ENCODE results near the gene NUP214. TPM values are rescaled to one million over a fixed set of nuclear protein-coding genes. Genes with fewer than 3 reads are reported as not detected.
"Not testable (repeated sequence)": the region's sequence is repeated elsewhere in the genome, so short reads cannot be mapped to it uniquely, and the experiment has no call there.

NUP214 gene
- total RNA-seq, 1 donor from 2014 or later = 16.4 TPM

DNA sequence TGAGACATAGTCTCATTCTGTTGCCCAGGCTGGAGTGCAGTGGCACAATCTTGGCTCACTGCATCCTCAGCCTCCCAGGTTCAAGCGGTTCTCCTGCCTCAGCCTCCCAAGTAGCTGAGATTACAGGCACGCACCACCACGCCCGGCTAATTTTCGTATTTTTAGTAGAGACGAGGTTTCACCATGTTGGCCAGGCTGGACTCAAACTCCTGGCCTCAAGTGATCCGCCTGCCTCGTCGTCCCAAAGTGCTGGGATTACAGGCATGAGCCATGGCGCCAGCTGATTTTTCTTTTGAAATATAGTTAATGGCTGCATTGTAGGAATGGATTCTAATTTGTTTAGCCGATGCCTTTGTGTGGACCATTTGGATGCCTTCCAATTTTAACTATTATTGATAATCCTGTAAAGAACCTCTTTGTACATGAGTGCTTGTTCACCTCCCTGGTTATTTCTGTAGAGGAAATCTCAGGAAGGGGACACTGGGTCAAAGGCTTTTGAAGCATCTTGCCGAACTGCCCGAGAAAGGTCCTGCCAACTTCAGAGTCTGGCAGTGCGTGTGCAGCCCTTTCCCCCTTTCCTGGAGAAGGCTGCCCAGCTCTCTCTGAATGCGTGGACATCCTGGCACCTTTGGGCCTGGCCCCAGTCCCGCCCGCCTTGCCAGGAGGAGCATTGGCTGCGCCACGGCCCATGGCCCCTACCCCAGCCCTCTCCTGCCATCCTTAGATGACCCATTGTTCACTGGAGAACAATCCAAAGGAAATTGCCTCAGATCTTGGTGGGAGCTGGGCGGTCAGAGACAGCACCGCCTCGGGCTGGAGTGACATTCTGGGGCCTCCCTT is 8.9 kb upstream of the NUP214 start:
- no peak for DNase-seq (ENCODE audit: low read depth)

DNA sequence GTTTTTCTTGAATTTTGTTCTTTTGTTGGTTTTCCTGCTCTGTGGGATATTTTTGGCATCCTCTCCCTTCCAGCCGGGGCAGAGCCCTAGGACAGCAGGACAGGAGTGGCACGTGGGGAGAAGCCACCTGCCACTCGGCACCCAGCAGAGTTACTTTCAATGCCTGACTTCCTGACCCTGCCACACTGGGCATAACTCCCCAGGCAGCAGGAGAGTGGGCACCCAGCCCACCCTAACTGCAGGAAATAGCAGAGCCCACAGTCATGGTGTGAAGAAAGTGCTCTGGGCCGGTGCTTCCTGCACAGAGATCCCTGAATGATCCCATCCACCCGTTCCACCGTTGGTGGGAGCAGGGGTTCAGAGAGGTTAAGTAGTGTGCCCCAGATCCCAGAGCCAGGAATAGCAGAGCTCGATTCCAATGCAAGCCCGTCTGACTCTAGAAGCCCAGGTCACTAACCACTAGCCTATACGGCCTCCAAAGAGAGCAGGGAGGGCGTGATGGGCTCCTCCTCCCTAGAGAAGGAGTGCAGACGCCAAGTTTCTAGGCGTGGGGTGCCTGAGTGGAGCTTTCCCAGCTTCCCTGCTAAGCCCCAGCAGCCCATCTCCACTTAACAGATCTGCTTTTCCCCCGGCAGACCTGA is 8.1 kb upstream of the NUP214 start:
- DNase-seq (ENCODE audit: low read depth) = no peak

DNA sequence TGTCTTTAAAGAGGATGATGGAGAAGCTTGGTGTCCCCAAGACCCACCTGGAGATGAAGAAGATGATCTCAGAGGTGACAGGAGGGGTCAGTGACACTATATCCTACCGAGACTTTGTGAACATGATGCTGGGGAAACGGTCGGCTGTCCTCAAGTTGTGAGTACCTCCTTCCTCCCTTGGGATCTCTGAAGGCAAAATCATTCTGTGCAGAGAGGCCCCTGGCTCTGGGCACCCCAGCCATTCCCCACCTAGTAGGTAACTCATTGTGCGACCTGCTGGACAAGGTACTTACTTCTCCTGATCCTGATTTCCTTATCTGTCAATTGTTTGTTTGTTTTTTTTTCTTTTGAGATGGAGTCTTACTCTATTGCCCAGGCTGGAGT is 7.6 kb upstream of the NUP214 start:
- DNase-seq (ENCODE audit: low read depth) = no peak

- no peak for DNase-seq (ENCODE audit: low read depth)
These were observed 5.8 kb upstream of the NUP214 start for GRCh38 chr9:131119600-131119999.

GRCh38 chr9:131120620-131121228 is 4.7 kb upstream of the NUP214 start:
- DNase-seq (ENCODE audit: low read depth) = no peak

DNA sequence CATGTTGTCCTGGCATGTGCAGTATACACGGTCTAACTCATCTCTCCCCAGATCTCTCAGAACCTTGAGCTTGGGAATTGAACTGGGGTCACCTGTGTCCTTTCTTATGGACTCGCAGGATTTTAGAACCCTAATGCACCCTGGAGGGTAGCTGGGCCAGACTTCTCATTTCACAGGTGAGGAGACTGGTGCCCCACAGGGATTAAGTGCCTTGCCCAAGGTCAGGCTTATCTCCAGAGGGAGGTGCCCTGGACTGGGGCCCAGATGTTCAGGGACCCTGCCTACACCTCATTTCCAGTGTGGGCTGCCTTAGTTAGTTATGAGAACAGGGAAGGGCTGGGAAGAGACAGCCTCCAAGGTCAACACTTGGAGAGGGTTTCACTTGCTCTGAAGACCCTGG is 4.0 kb upstream of the NUP214 start:
- no peak for DNase-seq (ENCODE audit: low read depth)

DNA sequence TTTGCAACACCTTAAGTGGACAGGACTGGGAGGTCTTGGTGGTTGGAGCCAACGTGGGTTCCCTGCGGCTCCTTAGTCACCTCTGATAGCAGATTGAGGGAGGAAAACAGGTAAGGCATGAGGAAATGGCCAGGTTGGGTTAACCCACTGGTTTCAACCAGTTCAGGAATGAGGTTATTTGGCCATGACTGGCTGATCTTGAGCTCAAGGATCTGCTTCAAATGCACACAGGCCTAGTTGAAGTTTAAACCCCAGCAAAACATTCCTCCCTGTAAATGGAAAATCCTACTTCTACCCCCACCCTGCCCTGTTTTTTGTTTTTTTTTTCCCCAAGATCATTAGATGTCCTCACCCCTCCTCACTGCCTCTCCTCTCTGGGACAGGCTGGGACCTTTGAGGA is 3.2 kb upstream of the NUP214 start:
- DNase-seq (ENCODE audit: low read depth) = no peak

GRCh38 chr9:131125038-131125287 is 423 bp upstream of the NUP214 start:
- no peak for DNase-seq (ENCODE audit: low read depth)

DNA sequence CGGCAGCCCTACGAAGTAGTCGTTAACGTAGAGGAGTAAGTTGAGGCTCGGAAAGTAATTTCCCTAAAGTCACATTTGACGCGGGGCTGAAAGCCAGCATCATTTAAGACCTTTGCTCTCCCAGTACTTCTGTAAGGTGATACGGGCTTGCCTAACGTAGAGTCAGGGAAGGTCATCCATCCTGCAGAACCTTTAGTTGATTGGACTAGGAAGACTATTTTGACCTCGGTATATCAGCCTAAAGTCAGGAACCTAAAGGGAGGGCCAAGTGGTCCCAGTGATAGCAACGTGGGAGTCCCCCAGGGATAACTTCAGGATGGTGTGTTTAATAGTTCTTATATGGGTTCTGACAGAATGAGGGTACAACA is 657 bp downstream of the NUP214 start:
- no peak for DNase-seq (ENCODE audit: low read depth)

DNA sequence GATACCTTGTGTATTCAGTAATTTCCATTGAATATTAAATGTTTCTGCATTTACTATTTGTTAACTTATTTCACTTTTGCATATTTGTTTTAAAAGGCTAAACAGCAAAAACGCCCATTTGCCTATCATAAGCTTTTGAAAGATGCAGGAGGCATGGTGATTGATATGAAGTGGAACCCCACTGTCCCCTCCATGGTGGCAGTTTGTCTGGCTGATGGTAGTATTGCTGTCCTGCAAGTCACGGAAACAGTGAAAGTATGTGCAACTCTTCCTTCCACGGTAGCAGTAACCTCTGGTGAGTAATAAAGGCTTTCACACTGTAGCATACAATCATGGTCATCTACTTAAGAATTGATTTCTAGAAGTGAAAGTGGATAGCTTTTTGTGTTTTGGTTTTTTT is 3.8 kb downstream of the NUP214 start:
- DNase-seq (ENCODE audit: low read depth) = no peak

- no peak for DNase-seq (ENCODE audit: low read depth)
These were observed 13.3 kb downstream of the NUP214 start for GRCh38 chr9:131138676-131139075.

- DNase-seq (ENCODE audit: low read depth) = no peak
These were observed 14.7 kb downstream of the NUP214 start for GRCh38 chr9:131140112-131140511.

- DNase-seq (ENCODE audit: low read depth) = no peak
These were observed 15.2 kb downstream of the NUP214 start for GRCh38 chr9:131140550-131140949.

GRCh38 chr9:131142160-131142559 is 16.8 kb downstream of the NUP214 start:
- DNase-seq (ENCODE audit: low read depth) = no peak

- no peak for DNase-seq (ENCODE audit: low read depth)
These were observed 18.8 kb downstream of the NUP214 start for GRCh38 chr9:131144201-131144600.

DNA sequence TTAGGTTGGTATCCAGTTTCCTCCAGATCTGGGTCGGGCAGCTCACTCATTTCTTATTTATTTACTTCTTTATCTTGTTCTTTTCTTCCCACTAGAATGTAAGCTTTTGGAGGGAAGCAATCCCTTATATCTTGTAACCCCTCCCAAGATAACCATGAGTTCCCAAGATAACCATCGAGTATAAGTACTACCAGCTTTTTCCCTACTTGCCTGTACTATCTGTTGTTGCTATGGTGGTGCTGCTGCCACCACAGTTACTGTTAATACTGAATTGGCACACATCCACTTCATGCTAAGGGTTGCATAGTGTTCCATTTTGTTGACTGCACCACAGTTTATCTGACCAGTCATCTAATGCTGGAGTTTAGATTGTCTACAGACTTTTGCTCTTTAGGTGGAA is 19.9 kb downstream of the NUP214 start:
- DNase-seq (ENCODE audit: low read depth) = no peak

- DNase-seq (ENCODE audit: low read depth) = no peak
These were observed 20.8 kb downstream of the NUP214 start for GRCh38 chr9:131146186-131146585.

- DNase-seq (ENCODE audit: low read depth) = no peak
These were observed 22.9 kb downstream of the NUP214 start for GRCh38 chr9:131148276-131148675.

- no peak for DNase-seq (ENCODE audit: low read depth)
These were observed 23.7 kb downstream of the NUP214 start for GRCh38 chr9:131148966-131149687.

- no peak for DNase-seq (ENCODE audit: low read depth)
These were observed 24.3 kb downstream of the NUP214 start for GRCh38 chr9:131149688-131150053.

- DNase-seq (ENCODE audit: low read depth) = no peak
These were observed 28.2 kb downstream of the NUP214 start for GRCh38 chr9:131153595-131153994.

GRCh38 chr9:131158673-131159072 is 33.3 kb downstream of the NUP214 start:
- DNase-seq (ENCODE audit: low read depth) = not testable (repeated sequence)
